HG02884 (cell line): ENCODE measurements around the gene SLC30A7.

ENCODE experiments used
- ATAC-seq: cut with Tn5 transposase; IDR thresholded peaks from one replicate; pipeline ENCODE4 v1.9.1; 2021; ENCODE audit warnings: mild to moderate bottlenecking, moderate library complexity; ENCODE audit not compliant: unreplicated experiment

Gene SLC30A7

DNA sequence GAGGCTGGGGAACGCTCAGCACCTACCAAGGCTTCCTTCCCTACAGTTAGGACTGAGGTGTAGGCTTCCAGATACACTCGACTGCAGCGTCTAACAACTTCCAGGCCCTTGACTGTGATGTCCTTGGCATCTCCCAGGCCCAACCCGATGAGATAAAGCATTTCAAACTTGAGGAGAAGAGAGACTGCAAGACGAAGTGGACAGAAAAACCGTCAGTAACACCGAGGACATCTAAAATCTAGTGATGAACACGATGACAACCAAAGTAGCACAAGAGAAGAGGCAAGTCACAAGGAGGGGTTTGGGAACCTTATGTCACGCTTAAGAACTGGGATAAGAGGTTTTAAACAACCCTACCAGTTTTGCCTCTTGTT lies 129.4 kb downstream of the SLC30A7 start:
- peak; percentile 25 for ATAC-seq

DNA sequence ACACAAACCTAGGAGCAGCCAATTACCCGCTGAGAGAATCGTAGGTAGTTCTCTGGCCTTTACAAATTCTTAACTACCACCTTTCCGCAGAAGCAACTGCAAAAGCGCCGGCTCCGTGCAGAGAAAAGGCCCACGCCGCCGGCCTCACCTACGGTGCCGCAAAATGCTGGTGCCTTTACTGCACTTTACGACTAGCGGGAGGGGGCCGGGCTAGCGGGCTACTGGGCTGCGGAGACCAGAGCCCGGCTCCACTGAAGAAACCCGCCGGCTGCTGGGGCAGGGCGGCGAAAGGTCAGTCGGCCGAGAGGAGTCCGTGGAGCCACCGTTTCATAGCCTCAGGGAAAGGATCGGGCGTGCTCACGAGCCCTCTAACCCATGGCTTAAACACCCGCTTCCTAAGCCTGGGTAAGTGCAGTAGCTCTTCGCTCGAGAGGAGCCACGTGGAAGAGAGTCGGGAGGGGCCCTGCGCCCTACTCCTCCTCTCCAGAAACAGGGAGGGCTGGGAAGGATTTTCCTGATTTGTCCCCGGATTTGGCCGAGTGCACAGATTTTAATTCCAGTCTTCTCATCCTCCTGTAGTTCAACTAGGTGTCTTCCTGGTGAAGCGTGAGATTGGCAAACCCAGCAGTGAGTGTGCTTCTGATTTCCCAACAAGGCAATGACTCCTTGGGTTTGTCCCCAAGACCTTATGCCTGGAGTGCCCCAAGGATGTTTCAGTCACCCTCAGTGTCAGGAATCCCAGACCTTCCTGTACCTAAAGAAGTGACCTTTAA lies 130.0 kb downstream of the SLC30A7 start, which contains the start of gene DPH5:
Gene DPH5, minus strand, starts transcription at position 128 of the 773 bp plus-strand sequence. CDS start 341 bp downstream, outside the sequence.
- ATAC-seq, result peak; percentile 67

DNA sequence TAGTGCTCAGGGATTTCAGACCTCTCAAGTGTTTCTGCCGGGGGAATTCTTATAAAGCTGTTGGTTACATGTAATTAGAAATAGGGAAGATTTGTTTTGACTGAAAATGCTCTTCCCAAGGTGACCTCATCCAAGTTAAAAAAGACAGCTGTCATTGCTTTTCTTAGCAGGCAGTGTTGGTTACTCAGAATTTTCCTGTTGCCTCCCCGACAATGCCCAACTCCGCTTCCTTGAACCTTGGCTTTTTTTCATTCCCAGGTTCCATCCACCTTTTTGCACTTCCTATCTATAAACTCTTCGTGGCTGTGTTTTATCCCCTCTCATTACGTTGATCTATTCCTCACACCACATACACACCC lies 130.5 kb downstream of the SLC30A7 start:
- ATAC-seq, result no peak

DNA sequence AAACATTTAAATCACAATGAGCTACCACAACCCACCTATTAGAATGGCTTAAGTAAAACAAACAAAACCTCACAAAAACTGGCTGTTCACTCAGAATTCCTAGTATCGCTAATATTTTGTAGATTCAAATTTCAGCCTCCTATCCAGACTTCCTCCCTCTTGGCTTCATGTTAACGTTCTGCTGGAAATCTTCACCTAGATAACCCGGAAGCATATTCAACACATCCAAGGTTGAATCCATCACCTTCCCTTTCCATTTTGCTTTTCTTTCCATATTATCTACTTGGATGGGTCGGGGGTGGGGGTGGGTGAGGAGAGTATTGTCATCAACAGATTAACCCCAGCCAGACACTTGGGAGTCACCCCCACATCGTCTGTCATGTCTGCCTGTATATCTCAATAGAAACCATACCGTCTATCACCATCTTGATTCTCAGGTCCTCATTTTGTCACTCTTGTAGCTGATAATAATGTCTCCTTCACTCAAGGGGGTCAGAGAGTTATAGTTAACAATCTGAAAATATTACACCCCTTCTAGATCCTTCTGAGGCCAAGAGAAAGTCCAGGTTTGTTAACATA lies 131.4 kb downstream of the SLC30A7 start:
- ATAC-seq, result no peak

DNA sequence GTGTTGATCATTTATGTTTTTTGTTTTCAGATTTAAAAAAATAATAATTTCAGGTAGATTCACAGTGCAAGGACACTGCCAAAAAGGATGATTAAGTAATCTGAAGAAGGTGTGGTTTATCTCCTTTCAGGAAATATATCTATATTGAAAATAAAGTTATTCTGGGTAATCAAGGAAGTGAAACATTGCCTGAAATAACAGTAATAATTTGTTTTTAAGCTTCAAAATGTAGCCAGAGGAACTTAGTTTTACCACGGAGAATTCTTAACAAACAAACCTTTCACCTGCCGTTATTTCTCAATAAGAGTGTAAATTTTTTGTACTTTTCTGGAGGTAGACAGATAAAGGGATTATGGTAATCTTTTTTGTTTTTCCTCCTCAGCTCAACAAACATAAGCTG lies 132.6 kb downstream of the SLC30A7 start:
- ATAC-seq, result no peak

DNA sequence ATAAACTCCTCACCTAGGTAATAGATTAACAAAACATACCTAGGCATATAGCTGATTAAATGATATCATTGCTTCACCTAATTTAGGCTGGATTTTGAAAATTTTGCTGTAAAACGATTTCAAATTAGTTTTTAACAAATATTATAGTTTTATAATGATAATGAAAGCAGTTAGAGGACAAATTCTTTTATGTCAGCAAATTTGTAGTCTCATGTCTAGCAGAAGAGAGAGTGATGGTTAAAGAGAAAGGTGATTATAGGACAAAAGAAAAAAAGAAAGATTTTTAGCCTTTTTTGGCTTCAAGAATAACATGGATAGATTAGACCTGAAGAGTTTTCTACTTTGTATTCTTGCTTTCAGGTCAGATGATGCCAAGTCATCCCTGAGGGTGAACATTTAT lies 133.3 kb downstream of the SLC30A7 start:
- no peak for ATAC-seq

DNA sequence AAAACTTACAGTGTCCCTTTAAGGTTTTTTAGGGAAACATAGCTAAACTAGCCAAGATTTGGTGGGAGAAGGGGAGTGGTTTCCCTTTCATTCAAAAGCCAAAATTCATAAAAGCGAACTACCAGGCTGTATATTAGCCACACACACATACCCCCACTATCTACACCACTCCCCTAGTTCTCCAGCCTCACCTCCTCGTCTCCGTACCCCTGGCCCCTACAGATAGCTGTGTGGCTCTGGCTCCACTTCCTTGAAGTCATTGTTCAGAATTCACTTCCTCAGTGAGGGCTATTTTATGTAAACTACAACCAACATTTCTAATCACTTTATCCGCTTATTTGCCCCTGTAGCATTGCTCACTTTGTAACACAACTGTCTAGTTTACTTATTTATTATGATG lies 135.0 kb downstream of the SLC30A7 start:
- no peak for ATAC-seq
